HG03354 (cell line): Measurements from ENCODE around the gene ABCA13.

Experiments
- ATAC-seq: cut with Tn5 transposase; IDR thresholded peaks from one replicate; pipeline ENCODE4 v1.9.1; 2021; ENCODE audit warnings: mild to moderate bottlenecking; ENCODE audit not compliant: unreplicated experiment, poor library complexity, severe bottlenecking

The ABCA13 gene

GRCh38 chr7:48337781-48338180 lies 166.5 kb downstream of the ABCA13 start:
- ATAC-seq, result no peak

- ATAC-seq, result no peak
Observed at GRCh38 chr7:48347230-48347825, 176.1 kb downstream of the ABCA13 start.

- ATAC-seq, result no peak
Observed at GRCh38 chr7:48350515-48350914, 179.3 kb downstream of the ABCA13 start.

GRCh38 chr7:48351900-48352299 lies 180.6 kb downstream of the ABCA13 start:
- ATAC-seq, result no peak

GRCh38 chr7:48355346-48355745 lies 184.1 kb downstream of the ABCA13 start:
- ATAC-seq, result no peak

- no peak for ATAC-seq
Observed at GRCh38 chr7:48360574-48360973, 189.3 kb downstream of the ABCA13 start.

GRCh38 chr7:48363174-48363573 lies 191.9 kb downstream of the ABCA13 start:
- ATAC-seq, result no peak

- ATAC-seq, result no peak
Observed at GRCh38 chr7:48365010-48365409, 193.8 kb downstream of the ABCA13 start.

- no peak for ATAC-seq
Observed at GRCh38 chr7:48366096-48366495, 194.8 kb downstream of the ABCA13 start.

GRCh38 chr7:48376263-48376662 lies 205.0 kb downstream of the ABCA13 start:
- ATAC-seq, result no peak

GRCh38 chr7:48380921-48381320 lies 209.7 kb downstream of the ABCA13 start:
- no peak for ATAC-seq

- ATAC-seq, result no peak
Observed at GRCh38 chr7:48381571-48381970, 210.3 kb downstream of the ABCA13 start.

- no peak for ATAC-seq
Observed at GRCh38 chr7:48384180-48384752, 213.0 kb downstream of the ABCA13 start.

GRCh38 chr7:48387932-48388331 lies 216.7 kb downstream of the ABCA13 start:
- ATAC-seq, result no peak

- no peak for ATAC-seq
Observed at GRCh38 chr7:48388911-48389310, 217.7 kb downstream of the ABCA13 start.

GRCh38 chr7:48389977-48390376 lies 218.7 kb downstream of the ABCA13 start:
- peak; percentile 53 for ATAC-seq

GRCh38 chr7:48390388-48391327 lies 219.4 kb downstream of the ABCA13 start:
- ATAC-seq, result peak; percentile 33

GRCh38 chr7:48398191-48398590 lies 226.9 kb downstream of the ABCA13 start:
- ATAC-seq, result no peak

GRCh38 chr7:48402721-48403120 lies 231.5 kb downstream of the ABCA13 start:
- no peak for ATAC-seq

GRCh38 chr7:48408731-48409130 lies 237.5 kb downstream of the ABCA13 start:
- no peak for ATAC-seq

- ATAC-seq, result no peak
Observed at GRCh38 chr7:48411619-48412018, 240.4 kb downstream of the ABCA13 start.
